HG02852 (cell line): ENCODE measurements around the gene RAB44.

ENCODE experiments used
- ATAC-seq: cut with Tn5 transposase; IDR thresholded peaks from one replicate; pipeline ENCODE4 v1.9.1; 2021; ENCODE audit warnings: mild to moderate bottlenecking, moderate library complexity; ENCODE audit not compliant: unreplicated experiment

The RAB44 gene

GRCh38 chr6:36666826-36667591, 30.6 kb upstream of the RAB44 start:
- peak; percentile 66 for ATAC-seq

GRCh38 chr6:36668591-36668990, 29.0 kb upstream of the RAB44 start:
- ATAC-seq: no peak

- ATAC-seq: no peak
Observed at GRCh38 chr6:36669002-36669401, 28.6 kb upstream of the RAB44 start.

- no peak for ATAC-seq
Observed at GRCh38 chr6:36670271-36670670, 27.4 kb upstream of the RAB44 start.

GRCh38 chr6:36671687-36672375, 25.8 kb upstream of the RAB44 start:
- no peak for ATAC-seq

GRCh38 chr6:36673882-36674281, 23.7 kb upstream of the RAB44 start:
- ATAC-seq: no peak

GRCh38 chr6:36674942-36675341, 22.7 kb upstream of the RAB44 start:
- ATAC-seq: no peak

GRCh38 chr6:36676141-36677058, 21.2 kb upstream of the RAB44 start:
- no peak for ATAC-seq

- no peak for ATAC-seq
Observed at GRCh38 chr6:36677059-36677749, 20.4 kb upstream of the RAB44 start.

- ATAC-seq: peak; percentile 1
Observed at GRCh38 chr6:36677753-36678487, 19.7 kb upstream of the RAB44 start.

GRCh38 chr6:36678488-36679042, 19.1 kb upstream of the RAB44 start, which contains the start of gene CDKN1A:
Gene CDKN1A, plus strand, starts transcription at chr6:36678714. Its CDS starts 5,388 bp downstream, at chr6:36684102.
- ATAC-seq: peak; percentile 52

- ATAC-seq: no peak
Observed at GRCh38 chr6:36679043-36679833, 18.4 kb upstream of the RAB44 start.

- no peak for ATAC-seq
Observed at GRCh38 chr6:36682328-36683144, 15.1 kb upstream of the RAB44 start.

- no peak for ATAC-seq
Observed at GRCh38 chr6:36683145-36683655, 14.4 kb upstream of the RAB44 start.

GRCh38 chr6:36683656-36684446, 13.8 kb upstream of the RAB44 start:
- no peak for ATAC-seq

- no peak for ATAC-seq
Observed at GRCh38 chr6:36684447-36684812, 13.2 kb upstream of the RAB44 start.
